Measurements from ENCODE around the gene RACK1.
A peak's percentile ranks its signal among the peaks of the same experiment; 100 is the strongest.

Gene RACK1

DNA sequence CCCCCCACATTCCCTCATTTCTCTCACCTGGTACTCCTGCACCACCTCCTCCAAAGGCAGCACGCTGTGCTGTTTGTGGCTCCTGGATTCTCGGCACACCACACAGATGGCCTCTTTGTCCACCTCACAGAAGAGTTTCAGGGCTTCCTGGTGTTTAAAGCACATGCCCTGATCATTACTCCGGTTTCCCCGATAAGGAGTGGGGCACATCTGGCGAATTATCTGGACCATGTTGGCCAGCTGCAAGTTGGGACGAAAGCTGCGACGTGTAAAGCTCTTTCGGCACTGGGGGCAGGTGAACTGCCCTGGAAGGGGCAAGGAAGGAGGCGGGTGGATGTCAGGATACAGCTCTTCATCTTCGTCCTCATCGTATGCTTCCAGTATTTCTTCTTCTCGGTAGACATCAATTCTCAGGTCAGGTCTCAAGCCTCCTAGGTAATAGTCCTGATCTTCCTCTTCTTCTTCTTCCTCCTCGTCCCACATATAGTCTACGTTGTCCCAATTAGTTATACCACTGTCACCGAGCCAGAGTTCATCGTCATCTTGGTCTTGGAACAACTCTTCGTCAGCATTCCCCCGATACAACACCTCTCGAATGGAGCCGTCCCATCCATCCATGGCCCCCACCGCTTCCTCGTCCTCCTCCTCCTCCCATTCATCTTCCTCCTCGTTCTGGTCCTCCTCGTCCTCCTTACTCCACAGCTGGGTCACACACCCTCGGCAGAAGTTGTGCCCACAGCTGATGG, 16.4 kb upstream of the RACK1 start:
- DNase-seq (ENCODE audit: low read depth in 3 of 3) = no peak

DNA sequence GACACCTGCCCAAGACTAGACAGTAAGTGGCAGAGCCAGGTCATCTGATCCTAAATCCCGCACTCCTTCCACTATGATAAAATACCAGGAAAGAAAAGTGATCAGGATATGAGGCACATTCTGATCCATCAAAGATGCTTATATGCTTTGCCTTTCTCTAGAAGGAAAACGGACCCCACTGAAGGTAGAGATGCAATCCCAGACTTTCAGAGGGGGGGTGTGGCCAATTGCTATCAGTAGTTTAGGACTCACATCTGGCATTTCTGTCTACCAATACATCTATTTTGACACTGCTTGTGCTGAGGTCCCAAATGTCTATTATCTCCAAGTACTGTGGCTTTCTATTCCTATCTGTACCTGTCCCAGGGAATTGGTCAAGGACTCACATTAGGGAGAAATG, 15.6 kb upstream of the RACK1 start:
- DNase-seq (ENCODE audit: low read depth in 3 of 3) = no peak

DNA sequence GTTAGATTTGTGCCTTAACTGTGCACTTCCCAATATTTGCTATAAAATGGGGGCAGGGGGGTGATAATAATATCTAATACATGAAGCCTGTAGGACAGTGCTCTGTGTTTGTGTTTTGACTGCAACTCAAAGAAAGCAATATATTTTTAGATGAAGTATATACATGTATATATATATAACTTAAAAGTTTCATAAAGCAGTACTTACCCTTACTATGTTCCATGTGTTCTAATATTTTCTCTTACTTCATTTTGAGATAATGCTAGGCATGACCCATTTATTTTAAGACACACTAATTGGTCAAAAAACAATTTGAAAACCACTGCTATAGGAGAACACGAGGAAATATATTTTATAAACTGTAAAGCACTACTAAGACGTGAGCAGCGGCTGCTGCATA, 14.9 kb upstream of the RACK1 start:
- DNase-seq (ENCODE audit: low read depth in 3 of 3) = no peak

DNA sequence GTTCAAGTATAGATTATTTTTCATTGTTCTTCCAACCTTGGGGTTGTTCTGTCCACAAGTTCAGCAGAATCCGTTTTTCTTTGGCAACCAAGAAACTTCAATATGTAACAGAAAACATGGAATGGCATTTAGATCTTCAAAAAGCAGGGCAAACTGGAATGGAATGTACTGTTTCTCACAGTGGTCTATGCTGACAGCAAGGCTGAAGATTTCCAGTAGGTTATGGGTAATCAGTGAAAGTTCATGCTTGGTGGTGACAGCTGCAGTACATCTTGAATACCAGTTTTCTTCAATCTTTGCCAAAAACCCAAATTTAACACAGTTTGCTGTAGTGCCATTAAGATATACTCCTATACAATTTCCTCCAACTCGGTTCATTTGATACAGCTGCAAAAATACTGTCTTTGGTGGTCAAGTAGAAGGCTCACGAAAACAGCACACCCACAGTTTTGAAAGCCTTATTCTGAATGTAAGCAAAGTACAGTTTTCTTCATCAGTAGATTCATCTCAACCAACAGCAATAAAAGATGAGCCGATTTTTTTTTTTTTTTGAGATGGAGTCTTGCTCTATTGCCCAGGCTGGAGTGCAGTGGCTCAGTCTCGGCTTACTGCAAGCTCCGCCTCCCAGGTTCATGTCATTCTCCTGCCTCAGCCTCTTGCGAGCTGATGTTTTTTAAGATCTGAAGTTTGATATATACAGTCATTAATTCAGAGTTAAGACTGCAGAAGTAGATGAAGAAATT, 12.3 kb upstream of the RACK1 start:
- DNase-seq (ENCODE audit: low read depth in 3 of 3) = no peak

DNA sequence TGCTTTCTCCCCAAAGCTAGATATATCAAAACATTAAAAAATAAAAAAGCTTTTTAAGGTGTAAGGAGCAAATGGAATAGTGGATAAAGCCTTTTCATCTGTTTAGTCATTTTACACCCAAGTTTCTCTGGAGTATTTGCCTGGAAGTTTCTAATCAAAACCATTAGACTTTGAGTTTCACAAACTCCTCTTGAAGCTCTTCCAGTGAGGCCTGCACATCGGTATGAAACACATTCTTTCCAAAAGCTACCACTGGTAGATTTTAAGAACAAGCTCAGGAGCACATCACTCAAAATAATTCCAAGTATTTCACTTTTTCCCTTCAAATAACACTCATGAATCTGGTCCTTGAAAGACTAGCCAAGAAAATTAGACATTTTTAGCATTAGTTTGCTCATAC, 11.6 kb upstream of the RACK1 start:
- no peak for DNase-seq (ENCODE audit: low read depth in 3 of 3)

DNA sequence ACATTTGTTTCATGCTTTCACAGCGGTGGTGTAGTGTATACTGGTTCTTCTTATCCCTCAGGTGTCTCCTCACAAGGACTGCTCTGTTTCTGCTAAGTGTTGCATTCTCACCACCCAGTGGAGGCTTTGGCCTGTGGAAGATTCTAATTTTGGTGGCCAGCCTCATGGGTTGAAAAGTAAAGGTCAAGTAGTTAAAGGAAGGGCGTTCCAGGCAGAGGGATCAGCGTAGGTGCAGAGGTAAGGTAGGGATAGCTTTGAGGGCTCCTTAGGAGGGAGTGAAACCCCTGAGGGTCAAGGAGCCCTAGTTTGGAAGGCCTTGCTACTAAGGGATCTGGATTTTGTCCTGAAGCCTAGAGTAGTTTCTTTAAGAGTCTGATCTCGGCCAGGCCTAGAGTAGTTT, 4.6 kb upstream of the RACK1 start:
- DNase-seq (ENCODE audit: low read depth in 3 of 3) = no peak

DNA sequence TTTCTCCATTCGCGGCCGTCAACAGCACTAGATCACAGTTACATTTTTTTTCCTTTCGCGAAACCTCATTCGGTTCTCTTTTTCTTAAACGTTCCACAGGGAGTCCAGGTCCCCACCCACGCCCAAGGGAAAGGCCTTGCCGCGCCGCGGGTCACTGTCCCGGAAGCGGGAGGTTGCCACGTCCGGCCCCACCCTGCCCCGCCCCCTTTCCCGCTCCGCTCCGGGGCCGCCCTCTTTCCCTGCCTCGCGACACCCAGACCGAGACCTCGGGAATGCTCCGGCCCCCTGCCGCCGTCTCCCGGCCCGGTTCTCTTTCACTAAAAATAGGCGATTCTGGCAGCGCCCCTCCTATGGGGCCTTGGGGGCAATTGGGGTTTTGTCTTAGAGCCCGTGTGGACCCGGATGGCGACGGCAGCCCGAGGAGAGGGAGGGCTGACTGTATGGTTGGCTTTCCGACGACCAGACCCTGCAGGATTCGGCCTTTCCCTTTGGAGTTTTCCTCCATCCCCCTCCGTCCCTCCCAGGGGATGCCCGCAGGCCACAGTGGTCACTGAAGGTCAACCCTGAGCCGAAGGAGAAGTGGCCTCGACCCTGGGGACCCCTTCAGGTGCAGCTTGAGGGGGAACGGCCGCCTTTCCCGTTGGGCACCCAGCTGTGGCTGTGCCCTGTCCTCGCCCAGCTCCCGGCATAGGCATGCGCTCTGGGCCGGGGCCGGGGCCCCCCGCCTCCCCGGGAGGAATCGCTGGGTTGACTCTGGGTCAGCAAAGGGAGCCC, 2.8 kb upstream of the RACK1 start:
- DNase-seq (ENCODE audit: low read depth in 3 of 3) = peak in 2 of 3 experiments; percentile 55 to 60

DNA sequence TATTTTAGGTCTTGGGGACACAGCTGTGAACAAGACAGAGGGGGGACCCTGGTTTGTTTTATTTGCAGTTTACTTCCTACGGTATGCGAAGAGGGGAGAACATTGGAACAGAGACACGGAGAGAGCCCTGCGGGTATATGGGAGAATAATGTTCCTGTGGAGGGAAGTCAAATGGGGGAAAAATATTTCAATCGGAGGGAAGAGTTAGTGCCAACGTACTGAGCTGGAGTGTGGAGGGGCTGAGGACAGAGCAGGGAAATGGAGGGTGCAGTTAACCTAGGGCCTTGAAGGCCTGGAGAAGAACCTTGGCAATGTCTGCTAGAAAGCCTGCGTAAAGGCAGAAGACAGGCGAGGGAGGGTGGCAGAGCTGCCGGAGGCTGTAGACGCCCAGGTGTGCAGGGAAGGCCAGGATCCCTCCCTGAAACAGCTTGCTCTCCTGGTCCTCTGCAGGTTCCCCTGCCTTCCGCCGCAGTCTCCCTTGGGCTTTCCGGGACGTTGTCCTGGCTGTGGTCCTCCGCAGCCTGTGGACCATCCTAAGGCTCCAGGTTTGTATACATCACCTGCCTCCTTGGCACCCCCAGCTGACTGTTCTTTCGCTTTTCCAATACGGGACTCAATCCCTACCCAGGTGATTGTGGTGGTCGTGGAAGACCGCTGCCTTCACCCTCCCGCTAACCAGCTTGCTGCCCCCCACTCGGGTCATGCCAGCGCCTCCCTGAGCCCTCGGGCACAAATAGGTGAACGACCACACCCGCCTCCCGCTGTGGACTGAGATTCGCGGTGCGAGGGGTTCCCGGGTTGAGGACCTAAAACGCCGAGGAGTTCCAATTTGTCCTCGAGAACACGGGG, 1.9 kb upstream of the RACK1 start:
- no peak for DNase-seq (ENCODE audit: low read depth in 3 of 3)

DNA sequence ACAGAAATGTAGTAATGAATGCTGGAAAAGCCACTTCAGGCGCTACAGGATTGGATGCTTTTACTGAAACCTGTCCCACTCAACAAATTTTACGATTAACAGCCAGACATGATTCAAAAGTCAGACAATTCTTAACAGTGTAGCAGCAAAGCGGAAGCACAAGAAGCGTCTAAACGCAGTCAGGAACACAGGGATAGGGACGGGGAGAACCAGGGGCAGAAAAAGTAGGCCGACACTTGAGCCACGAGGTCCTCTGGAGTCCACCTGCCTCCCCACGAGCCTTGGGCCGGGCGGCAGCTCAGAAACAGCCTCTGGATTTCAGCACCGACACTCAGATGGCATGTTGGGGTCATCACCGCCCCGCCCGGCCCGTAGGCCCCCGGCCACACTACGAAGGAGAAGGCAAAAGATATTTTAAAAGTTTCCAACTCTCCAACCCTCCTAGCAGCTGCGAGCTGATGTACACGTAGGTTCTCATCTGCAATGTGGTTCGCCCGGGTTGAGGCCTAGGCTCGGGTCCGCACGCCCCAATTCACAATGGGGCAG, 615 bp downstream of the RACK1 start:
- DNase-seq (ENCODE audit: low read depth in 3 of 3) = no peak

DNA sequence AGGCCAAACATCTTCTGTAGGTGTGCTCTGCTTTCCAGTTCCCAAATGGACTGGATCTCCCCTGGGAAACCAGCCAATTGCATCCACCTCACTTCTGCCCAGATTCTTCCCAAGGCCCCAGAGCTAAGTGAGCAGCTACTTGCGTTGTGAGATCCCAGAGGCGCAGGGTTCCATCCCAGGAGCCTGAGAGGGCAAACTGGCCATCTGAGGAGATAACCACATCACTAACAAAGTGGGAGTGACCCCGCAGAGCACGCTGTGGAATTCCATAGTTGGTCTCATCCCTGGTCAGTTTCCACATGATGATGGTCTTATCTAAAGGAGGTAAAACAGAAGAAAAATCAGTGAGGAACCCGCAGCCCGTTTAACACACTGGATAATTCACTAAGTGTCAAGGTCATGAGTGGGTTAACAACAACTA, 1.7 kb downstream of the RACK1 start:
- no peak for DNase-seq (ENCODE audit: low read depth in 3 of 3)

DNA sequence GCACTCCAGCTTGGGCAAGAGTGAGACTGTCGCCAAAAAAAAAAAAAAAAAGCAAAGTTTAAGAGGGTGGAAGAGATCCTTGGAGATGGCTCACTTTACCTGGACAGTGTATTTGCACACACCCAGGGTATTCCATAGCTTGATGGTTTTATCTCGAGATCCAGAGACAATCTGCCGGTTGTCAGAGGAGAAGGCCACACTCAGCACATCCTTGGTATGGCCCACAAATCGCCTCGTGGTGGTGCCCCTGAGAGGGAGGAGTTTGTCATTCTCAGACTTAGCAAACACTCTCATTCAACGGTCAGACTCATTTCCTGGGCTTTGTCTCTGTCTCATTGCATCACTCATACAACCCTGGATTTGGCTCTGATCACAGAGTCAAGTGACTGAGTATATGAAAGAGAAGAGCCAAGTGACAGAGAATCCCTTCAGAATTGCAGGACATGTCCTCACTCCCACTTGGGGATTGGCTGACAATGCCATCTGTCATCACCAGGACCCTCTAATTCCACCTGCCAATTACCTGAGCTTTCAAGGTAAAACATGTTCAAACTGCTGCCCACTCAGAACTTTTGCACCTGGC, 2.2 kb downstream of the RACK1 start:
- no peak for DNase-seq (ENCODE audit: low read depth in 3 of 3)

DNA sequence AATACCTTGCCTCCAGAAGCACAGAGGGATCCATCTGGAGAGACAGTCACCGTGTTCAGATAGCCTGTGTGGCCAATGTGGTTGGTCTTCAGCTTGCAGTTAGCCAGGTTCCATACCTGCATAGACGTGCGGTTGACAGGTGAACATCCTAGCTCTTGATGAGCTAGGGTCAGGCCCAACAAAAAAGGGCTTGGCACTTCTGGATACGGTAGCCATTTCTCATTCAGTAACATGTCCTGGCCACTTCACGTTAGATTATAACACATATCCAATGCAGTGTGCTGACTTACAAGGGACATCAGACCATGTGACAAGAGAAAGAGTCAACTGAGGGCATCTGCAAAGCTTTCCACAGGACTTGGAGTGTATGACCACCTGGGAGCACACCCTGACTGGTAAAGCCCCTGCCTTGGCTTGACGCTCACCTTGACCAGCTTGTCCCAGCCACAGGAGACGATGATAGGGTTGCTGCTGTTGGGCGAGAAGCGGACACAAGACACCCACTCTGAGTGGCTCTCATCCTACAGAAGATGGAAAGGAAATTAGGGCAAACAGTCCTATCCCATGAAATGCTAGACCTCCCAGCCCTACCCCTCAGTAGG, 4.5 kb downstream of the RACK1 start:
- no peak for DNase-seq (ENCODE audit: low read depth in 3 of 3)

DNA sequence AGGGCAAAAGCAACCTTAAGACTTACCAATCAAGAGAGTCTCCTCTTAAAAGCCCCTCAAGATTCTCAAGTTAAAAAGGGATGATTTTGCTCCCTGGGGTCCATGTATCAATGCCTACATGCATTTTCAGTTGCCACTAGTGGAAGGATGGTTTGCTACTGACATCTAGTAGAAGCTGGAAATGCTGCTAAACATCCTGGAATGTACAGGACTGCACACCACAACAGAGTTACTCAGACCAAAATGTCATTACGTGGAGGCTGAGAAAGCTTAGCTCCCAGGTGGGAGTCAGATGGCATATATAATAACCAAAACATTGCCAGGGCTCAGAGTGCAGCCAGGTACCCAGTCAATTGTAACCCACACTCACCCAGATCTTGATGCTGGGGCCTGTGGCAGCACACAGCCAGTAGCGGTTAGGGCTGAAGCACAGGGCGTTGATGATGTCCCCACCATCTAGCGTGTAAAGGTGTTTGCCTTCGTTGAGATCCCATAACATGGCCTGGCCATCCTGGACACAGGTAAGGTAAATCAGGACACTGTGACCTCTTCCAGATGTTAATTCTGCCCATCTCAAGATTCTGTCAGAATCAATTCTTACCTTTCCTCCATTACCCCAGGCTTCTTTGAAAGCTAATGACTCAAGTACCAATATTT, 5.8 kb downstream of the RACK1 start:
- no peak for DNase-seq (ENCODE audit: low read depth in 3 of 3)

DNA sequence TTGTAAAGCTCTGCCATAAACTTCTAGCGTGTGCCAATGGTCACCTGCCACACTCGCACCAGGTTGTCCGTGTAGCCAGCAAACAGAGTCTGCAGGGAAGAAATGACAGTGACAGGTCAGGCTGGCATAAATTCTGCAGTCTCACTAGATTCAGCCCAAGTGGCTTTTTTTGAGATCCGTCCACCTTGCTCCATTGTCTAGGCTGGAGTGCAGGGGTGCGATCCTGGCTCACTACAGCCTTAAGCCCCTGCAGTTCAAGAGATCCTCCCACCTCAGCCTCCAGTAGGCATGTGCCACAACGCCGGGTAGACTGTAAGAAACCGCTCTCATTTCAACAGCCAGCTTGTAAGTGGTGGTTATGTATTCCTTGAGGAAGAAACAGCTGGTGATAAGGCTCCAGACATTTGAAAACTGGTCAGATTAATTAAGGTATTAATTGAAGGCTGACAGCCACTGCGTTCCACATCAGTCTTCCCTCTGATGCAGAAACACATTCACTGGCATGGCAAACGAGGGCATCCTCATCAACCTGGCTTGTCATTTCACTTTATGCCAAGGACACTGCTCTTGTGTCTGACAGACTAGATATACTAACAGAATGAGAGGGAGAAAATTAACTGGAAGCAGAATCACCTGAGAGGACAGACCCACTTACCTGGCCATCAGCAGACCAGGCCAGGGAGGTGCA, 6.6 kb downstream of the RACK1 start:
- DNase-seq (ENCODE audit: low read depth in 3 of 3) = no peak

DNA sequence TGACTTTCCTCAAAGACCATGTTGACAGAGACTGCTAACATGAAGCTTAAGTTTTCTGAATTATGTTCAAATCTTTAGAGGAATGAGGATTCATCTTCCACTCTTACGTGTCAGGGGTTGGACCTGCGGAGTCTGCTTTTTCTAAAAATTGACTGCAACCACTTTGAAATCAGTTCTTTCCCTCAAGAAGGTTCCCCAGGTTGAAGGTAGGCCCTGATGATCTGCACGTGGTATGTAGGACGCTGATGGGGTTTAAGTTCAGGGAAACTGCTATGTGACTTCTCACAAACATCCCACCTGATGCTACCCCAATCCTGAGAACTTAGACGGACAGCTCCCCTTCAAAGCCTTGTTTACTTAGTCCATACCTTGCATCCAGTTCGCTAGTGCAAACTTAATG, 7.2 kb downstream of the RACK1 start:
- DNase-seq (ENCODE audit: low read depth in 3 of 3) = no peak

DNA sequence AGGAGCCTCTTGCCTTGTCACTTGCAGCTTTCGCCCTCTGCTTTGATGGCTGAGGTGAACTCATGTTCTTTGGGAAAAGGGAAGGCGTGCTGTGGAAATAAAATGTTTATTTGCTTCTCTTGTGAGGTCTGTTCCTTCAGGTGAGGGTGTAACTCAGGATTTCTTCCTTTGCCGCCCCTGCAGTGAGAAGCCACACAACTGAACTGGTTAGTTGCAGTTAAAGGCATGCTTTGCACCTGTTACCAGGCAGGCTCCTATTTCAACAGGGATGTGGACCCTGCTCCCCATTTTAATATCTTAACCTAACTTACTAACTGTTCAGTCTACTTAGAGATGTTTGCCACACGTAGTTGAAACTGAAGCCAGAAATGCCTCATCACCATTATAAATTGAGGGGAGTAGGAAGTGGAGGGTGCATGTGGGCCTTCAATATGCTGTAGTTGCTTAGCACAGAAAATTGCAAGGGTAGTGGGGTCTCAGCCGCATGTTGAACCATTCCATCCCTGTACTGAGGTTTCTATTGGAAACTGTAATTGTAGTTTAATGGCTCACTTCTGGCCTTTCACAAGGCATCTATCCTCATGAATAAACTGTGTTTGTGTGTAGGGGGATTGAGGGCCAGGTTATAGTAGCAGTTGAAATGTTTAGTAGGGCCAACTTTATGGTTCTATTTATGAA, 7.9 kb downstream of the RACK1 start:
- no peak for DNase-seq (ENCODE audit: low read depth in 3 of 3)

DNA sequence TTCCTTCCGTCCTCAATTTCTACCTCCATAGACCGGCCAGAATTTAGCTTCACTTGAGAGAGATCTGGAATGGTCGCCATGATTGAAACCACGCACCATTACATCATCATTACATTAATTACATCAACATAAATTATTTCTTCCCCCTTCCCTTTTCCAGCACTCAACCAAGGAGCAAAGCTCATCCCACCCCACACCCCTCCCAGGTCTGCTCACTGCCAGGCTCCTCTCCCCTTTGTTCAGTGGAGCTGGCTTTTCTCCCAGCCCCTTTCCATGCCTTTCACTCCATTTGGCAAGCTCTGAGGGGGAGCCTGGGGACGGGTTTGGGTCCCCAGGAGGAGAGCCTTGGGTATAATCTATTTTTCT, 8.4 kb downstream of the RACK1 start:
- no peak for DNase-seq (ENCODE audit: low read depth in 3 of 3)

DNA sequence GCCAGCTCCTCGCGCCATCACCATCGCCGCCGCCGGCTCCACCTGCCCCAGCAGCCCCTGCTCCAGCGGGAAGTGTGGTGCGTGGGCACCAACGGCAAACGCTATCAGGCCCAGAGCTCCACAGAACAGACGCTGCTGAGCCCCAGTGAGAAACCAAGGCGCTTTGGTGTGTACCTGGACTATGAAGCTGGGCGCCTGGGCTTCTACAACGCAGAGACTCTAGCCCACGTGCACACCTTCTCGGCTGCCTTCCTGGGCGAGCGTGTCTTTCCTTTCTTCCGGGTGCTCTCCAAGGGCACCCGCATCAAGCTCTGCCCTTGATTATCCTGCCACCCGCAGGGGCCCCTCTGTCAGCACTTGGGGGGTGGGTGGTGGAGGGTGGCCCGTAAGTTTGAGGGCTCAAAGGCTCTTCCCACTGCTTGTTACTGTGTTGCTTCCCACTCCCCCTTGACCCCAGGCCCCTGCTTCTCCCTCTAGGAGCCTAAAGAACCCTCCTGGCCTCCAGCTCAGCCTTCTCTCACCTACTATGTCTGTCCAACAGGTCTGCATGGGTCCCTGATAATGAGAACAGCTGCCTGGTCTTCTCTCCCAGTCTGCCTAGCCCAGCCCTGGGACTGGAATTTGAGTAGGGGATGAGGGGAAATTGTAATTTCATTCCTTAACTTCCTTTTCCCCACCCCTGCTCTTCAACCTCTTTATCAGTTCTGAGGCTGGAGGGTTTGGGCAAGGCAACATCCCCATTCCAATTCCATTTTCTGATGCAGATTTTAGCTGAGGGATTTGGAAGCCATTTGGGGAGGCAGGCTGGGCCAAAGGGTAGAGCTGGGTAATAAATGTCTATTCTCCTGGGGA, 9.0 kb downstream of the RACK1 start:
- no peak for DNase-seq (ENCODE audit: low read depth in 3 of 3)

All from stimulated activated CD4-positive, alpha-beta T cell treated with anti-CD3 and anti-CD28 coated beads, TNF-alpha, amount 100 ng/mL, for 4 hours (primary cell).